Measurements from ENCODE around the gene WNT9A. TPM values are rescaled to one million over a fixed set of nuclear protein-coding genes. Genes with fewer than 3 reads are reported as not detected.

The WNT9A gene
- total and polyA plus RNA-seq, 2 experiments from 2014 or later, result 1.5 to 2.8 TPM

DNA sequence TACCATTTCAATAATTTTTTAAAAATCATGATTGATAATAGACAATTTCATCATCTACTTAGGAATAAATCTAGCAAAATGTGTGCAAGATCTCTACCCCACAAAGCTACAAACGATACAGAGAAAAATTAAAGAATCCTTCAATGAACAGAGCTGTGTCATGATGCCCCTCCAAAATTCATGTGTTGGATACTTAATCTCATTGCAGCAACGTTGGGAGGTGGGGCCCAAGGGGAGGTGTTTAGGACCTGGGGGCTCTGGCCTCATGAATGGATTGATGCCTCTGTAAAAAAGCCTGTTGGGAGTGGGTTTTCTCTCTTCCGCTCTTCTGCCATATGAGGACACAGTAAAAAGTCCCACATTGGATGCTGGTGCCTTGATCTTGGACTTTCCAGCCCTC, 77.4 kb downstream of the WNT9A start:
- TF ChIP-seq EZH2phosphoT487 (IDR thresholded peaks at IDR 0.05; ENCODE audit: low read depth, severe bottlenecking, unreplicated experiment) (no peak), EZH2 (IDR thresholded peaks at IDR 0.05; ENCODE audit: borderline replicate concordance) (no peak)
- TF ChIP-seq, protein P1, sequence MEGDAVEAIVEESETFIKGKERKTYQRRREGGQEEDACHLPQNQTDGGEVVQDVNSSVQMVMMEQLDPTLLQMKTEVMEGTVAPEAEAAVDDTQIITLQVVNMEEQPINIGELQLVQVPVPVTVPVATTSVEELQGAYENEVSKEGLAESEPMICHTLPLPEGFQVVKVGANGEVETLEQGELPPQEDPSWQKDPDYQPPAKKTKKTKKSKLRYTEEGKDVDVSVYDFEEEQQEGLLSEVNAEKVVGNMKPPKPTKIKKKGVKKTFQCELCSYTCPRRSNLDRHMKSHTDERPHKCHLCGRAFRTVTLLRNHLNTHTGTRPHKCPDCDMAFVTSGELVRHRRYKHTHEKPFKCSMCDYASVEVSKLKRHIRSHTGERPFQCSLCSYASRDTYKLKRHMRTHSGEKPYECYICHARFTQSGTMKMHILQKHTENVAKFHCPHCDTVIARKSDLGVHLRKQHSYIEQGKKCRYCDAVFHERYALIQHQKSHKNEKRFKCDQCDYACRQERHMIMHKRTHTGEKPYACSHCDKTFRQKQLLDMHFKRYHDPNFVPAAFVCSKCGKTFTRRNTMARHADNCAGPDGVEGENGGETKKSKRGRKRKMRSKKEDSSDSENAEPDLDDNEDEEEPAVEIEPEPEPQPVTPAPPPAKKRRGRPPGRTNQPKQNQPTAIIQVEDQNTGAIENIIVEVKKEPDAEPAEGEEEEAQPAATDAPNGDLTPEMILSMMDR (IDR thresholded peaks at IDR 0.05; ENCODE audit: poor library complexity), result no peak
- Histone ChIP-seq H3K4me3 (no peak overlapping the region), H3K36me3 (replicated peaks; ENCODE audit: insufficient read depth, low read depth) (no peaks in the 10 kb centered on the region), H3K27me3 (no peaks in the 10 kb centered on the region), H3K9me3 (ENCODE audit: low read depth) (no peaks in the 10 kb centered on the region), H3K4me2 (no peak overlapping the region), H4K20me1 (ENCODE audit: insufficient read depth, poor library complexity, severe bottlenecking) (no peaks in the 10 kb centered on the region), H3K79me2 (no peaks in the 10 kb centered on the region), H3K27ac (no peak overlapping the region), H3K4me1 (ENCODE audit: insufficient read depth) (no peaks in the 10 kb centered on the region), H3K9me2 (replicated peaks; ENCODE audit: insufficient read depth) (no peaks in the 10 kb centered on the region), H2AFZ (no peak overlapping the region)
- no peak for DNase-seq (ENCODE audit: low spot score)
- 73% methylated on average over 3 of the region's 3 CpGs for WGBS (ENCODE audit: low lambda C conversion rate, missing lambda C conversion rate)

GRCh38 chr1:227869851-227870305, 77.9 kb downstream of the WNT9A start:
- H3K4me3 ChIP-seq, result no peak overlapping the region
- no peak overlapping the region for H2AFZ ChIP-seq
- no peaks in the 10 kb centered on the region for H3K9me2 ChIP-seq (replicated peaks; ENCODE audit: insufficient read depth)
- TF ChIP-seq EZH2 (IDR thresholded peaks at IDR 0.05; ENCODE audit: borderline replicate concordance), result no peak
- TF ChIP-seq, protein P1 (IDR thresholded peaks at IDR 0.05; ENCODE audit: poor library complexity), result no peak
- no peak for TF ChIP-seq EZH2phosphoT487 (IDR thresholded peaks at IDR 0.05; ENCODE audit: low read depth, severe bottlenecking, unreplicated experiment)
- no peak for DNase-seq (ENCODE audit: low spot score)
- no peaks in the 10 kb centered on the region for H3K9me3 ChIP-seq (ENCODE audit: low read depth)
- H3K79me2 ChIP-seq, result no peaks in the 10 kb centered on the region
- H3K27me3 ChIP-seq, result no peaks in the 10 kb centered on the region
- H4K20me1 ChIP-seq (ENCODE audit: insufficient read depth, poor library complexity, severe bottlenecking), result no peaks in the 10 kb centered on the region
- WGBS (ENCODE audit: low lambda C conversion rate, missing lambda C conversion rate), result 87% methylated on average over 5 of the region's 5 CpGs
- no peaks in the 10 kb centered on the region for H3K4me1 ChIP-seq (ENCODE audit: insufficient read depth)
- H3K4me2 ChIP-seq, result no peak overlapping the region
- H3K27ac ChIP-seq, result no peak overlapping the region
- no peaks in the 10 kb centered on the region for H3K36me3 ChIP-seq (replicated peaks; ENCODE audit: insufficient read depth, low read depth)

DNA sequence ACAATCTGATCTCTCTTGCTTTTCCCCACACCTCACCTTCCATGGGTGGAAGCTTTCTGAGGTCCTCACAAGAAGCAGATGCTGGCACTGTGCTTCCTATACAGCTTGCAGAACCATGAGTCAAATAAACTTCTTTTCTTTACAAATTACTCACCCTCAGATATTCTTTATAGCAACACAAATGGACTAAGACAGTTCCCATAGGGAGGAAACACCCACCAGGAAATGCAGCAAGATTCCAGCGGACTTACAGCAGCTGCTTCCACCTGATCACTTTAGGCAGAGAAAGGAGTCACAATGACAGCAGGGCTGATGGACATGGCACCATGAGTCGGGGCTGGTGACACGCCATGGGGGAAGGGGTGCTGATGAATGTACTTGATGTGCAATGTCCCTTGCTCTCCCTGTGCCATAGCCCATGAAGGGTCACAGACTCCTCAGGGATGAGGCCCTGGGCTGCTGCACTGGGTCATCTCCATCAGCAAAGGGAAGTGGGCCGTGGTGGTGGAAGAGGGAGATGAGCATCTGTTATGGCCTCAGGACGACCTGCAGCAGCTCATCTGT, 78.4 kb downstream of the WNT9A start:
- Histone ChIP-seq H3K27ac (no peak overlapping the region), H3K4me3 (no peak overlapping the region), H3K4me2 (no peak overlapping the region), H3K79me2 (no peaks in the 10 kb centered on the region), H3K4me1 (ENCODE audit: insufficient read depth) (no peaks in the 10 kb centered on the region), H3K27me3 (no peaks in the 10 kb centered on the region), H2AFZ (no peak overlapping the region), H3K36me3 (replicated peaks; ENCODE audit: insufficient read depth, low read depth) (no peaks in the 10 kb centered on the region), H3K9me3 (ENCODE audit: low read depth) (no peaks in the 10 kb centered on the region), H3K9me2 (replicated peaks; ENCODE audit: insufficient read depth) (no peaks in the 10 kb centered on the region), H4K20me1 (ENCODE audit: insufficient read depth, poor library complexity, severe bottlenecking) (no peaks in the 10 kb centered on the region)
- TF ChIP-seq EZH2 (IDR thresholded peaks at IDR 0.05; ENCODE audit: borderline replicate concordance), result no peak
- no peak for TF ChIP-seq EZH2phosphoT487 (IDR thresholded peaks at IDR 0.05; ENCODE audit: low read depth, severe bottlenecking, unreplicated experiment)
- TF ChIP-seq, protein P1 (IDR thresholded peaks at IDR 0.05; ENCODE audit: poor library complexity), result no peak
- 88% methylated on average over 5 of the region's 5 CpGs for WGBS (ENCODE audit: low lambda C conversion rate, missing lambda C conversion rate)
- DNase-seq (ENCODE audit: low spot score), result no peak

Small RNAs within 50 kb of the gene (microRNA-seq; reads per million reads assigned to microRNA genes)
- gene MIR5008, result 1.3 reads per million

Small RNAs within 50 kb of the gene (small RNA-seq; reads per million reads assigned to genes)
- gene MIR5008 (not detected), gene SEPT14P17 (not detected)

Other genes starting within 250 kb of the WNT9A start
- 21.3 and 22.2 TPM in 2 replicates for gene JMJD4, start 212.6 kb downstream of the WNT9A start, total RNA-seq
- 31.2 and 32.9 TPM in 2 replicates for gene JMJD4, start 212.6 kb downstream of the WNT9A start, polyA plus RNA-seq
- gene SNAP47, start 212.5 kb downstream of the WNT9A start, total RNA-seq, result 41.5 and 42.6 TPM in 2 replicates
- 42.7 and 49.6 TPM in 2 replicates for gene SNAP47, start 212.5 kb downstream of the WNT9A start, polyA plus RNA-seq
- not detected in 2 replicates for gene PRSS38, start 132.3 kb downstream of the WNT9A start, total RNA-seq
- not detected in 2 replicates for gene PRSS38, start 132.3 kb downstream of the WNT9A start, polyA plus RNA-seq
- gene WNT3A, start 59.1 kb upstream of the WNT9A start, total RNA-seq, result 0.03 and 0.20 TPM in 2 replicates
- not detected in 2 replicates for gene WNT3A, start 59.1 kb upstream of the WNT9A start, polyA plus RNA-seq
- gene ARF1, start 134.8 kb upstream of the WNT9A start, total RNA-seq, result 249 and 250 TPM in 2 replicates
- gene ARF1, start 134.8 kb upstream of the WNT9A start, polyA plus RNA-seq, result 594 and 609 TPM in 2 replicates
- gene C1orf35, start 155.4 kb upstream of the WNT9A start, total RNA-seq, result 8.3 and 12.3 TPM in 2 replicates
- 24.6 and 31.6 TPM in 2 replicates for gene C1orf35, start 155.4 kb upstream of the WNT9A start, polyA plus RNA-seq
- gene MRPL55, start 161.4 kb upstream of the WNT9A start, total RNA-seq, result 59.6 and 64.8 TPM in 2 replicates
- 122 and 130 TPM in 2 replicates for gene MRPL55, start 161.4 kb upstream of the WNT9A start, polyA plus RNA-seq
- 157 and 158 TPM in 2 replicates for gene GUK1, start 192.3 kb upstream of the WNT9A start, total RNA-seq
- 306 and 368 TPM in 2 replicates for gene GUK1, start 192.3 kb upstream of the WNT9A start, polyA plus RNA-seq
- gene GJC2, start 202.0 kb upstream of the WNT9A start, total RNA-seq, result 0.80 and 1.6 TPM in 2 replicates
- 0.40 and 0.63 TPM in 2 replicates for gene GJC2, start 202.0 kb upstream of the WNT9A start, polyA plus RNA-seq
- gene IBA57, start 217.9 kb upstream of the WNT9A start, total RNA-seq, result 5.0 and 5.7 TPM in 2 replicates
- gene IBA57, start 217.9 kb upstream of the WNT9A start, polyA plus RNA-seq, result 4.7 and 5.6 TPM in 2 replicates